Heart left ventricle (tissue), 13 donors: ENCODE data around the gene TOB1.

Source experiments
- CTCF ChIP-seq, 12 donors: fragments of 200-600 bp; sonication (generic) in 4 of 12; IDR thresholded peaks; one replicate each; pipeline versions ENCODE4 v1.5.0 to v1.8.0; 2018 to 2022; ENCODE audit warnings: antibody characterized with exemption in 12 of 12, mild to moderate bottlenecking in 5 of 12
- POLR2A ChIP-seq, 2 donors: fragments of 450-650 bp; IDR thresholded peaks; one replicate each; pipeline ENCODE4 v1.6.1; 2017; ENCODE audit warnings: antibody characterized with exemption in 2 of 2, mild to moderate bottlenecking in 2 of 2, moderate library complexity in 2 of 2
- donor health status: ischemic (EF 13 %, LVEDD 7.1; RV severe dilation, severe dysfunction).
- donor health status: DM: no; HTN: yes; CAD: no.
- donor health status: DM: no; HTN: no; CAD: no.
- donor health status: ischemic (EF 25% LVEDD 6.9; RV normal size, moderate dysfunction).
- donor health status: ischemic (EF 25% LVEDD 5.7; RV mildly dilated, moderate dysfunction).
- donor health status: ischemic (EF 35%, LVEDD 5.7; RV mildly dilated, moderate dysfunction).
- donor health status: nonischemic (EF 11% LVEDD 7.7; RV severe dilation, severe dysfunction).
- donor health status: DM: yes; HTN: yes; CAD: no.
- donor health status: PGD.
- donor health status: ischemic (EF 29% LVEDD 5.4; RV normal size, mild dysfunction).
- donor health status: nonischemic (EF 23%, LVEDD 6.1; RV moderate dilation, normal function).

GRCh38 chr17:50818921-50819657, 47.1 kb downstream of the TOB1 start:
- TF ChIP-seq POLR2A (IDR thresholded peaks at IDR 0.05) (no peak), CTCF (IDR thresholded peaks at IDR 0.05) (no peak)
